SK-N-SH treated with all-trans-retinoic acid at 6 μM for 48 hours (cell line): ENCODE results near the gene BCL6B.

ENCODE experiments used
- ARNTL ChIP-seq: fragments of 450-650 bp; formaldehyde crosslinking; IDR thresholded peaks from 2 replicates; pipeline ENCODE4 v1.5.0; 2020; ENCODE audit warnings: low read depth, mild to moderate bottlenecking, moderate library complexity, borderline replicate concordance
- BACH2 ChIP-seq: fragments of 250-450 bp; sonication (Bioruptor Pico); IDR thresholded peaks from 2 replicates; pipeline ENCODE4 v1.9.0; 2021; ENCODE audit warnings: mild to moderate bottlenecking, borderline replicate concordance
- CREB5 ChIP-seq: fragments of 250-450 bp; sonication (Bioruptor Pico); IDR thresholded peaks from 2 replicates; pipeline ENCODE4 v1.5.1; 2020; ENCODE audit warnings: low read depth, mild to moderate bottlenecking, moderate library complexity
- ESRRG ChIP-seq: fragments of 250-450 bp; sonication (Bioruptor Pico); IDR thresholded peaks from 2 replicates; pipeline ENCODE4 v1.6.1; 2021; ENCODE audit warnings: mild to moderate bottlenecking
- GLIS3 ChIP-seq: fragments of 250-450 bp; sonication (Bioruptor Pico); IDR thresholded peaks from 2 replicates; pipeline ENCODE4 v1.5.0; 2020; ENCODE audit warnings: mild to moderate bottlenecking, moderate library complexity
- ISL1 ChIP-seq: fragments of 250-450 bp; sonication (Bioruptor Pico); IDR thresholded peaks from 2 replicates; pipeline ENCODE4 v2.1.2; 2022; ENCODE audit warnings: mild to moderate bottlenecking, moderate library complexity
- PATZ1 ChIP-seq: fragments of 250-450 bp; sonication (Bioruptor Pico); IDR thresholded peaks from 2 replicates; pipeline ENCODE4 v1.8.0; 2020; ENCODE audit warnings: mild to moderate bottlenecking, moderate library complexity, borderline replicate concordance
- RARB ChIP-seq: fragments of 250-450 bp; sonication (Bioruptor Pico); IDR thresholded peaks from 2 replicates; pipeline ENCODE4 v1.8.0; 2021; ENCODE audit warnings: mild to moderate bottlenecking, moderate library complexity
- TCF4 ChIP-seq: fragments of 250-450 bp; sonication (Bioruptor Pico); IDR thresholded peaks from 2 replicates; pipeline ENCODE4 v1.8.0; 2021; ENCODE audit warnings: mild to moderate bottlenecking, moderate library complexity, borderline replicate concordance
- TOX ChIP-seq: fragments of 250-450 bp; sonication (Bioruptor Pico); IDR thresholded peaks from 2 replicates; pipeline ENCODE4 v1.8.0; 2021; ENCODE audit warnings: mild to moderate bottlenecking, moderate library complexity, borderline replicate concordance
- TSHZ2 ChIP-seq: fragments of 250-450 bp; sonication (Bioruptor Pico); IDR thresholded peaks from 2 replicates; pipeline ENCODE4 v1.5.0; 2020; ENCODE audit warnings: mild to moderate bottlenecking, moderate library complexity
- ZFP3 ChIP-seq: fragments of 250-450 bp; sonication (Bioruptor Pico); IDR thresholded peaks from 2 replicates; pipeline ENCODE4 v1.5.0; 2020; ENCODE audit warnings: mild to moderate bottlenecking, moderate library complexity
- ZNF70 ChIP-seq: fragments of 450-650 bp; formaldehyde crosslinking; IDR thresholded peaks from 2 replicates; pipeline ENCODE4 v1.5.0; 2020; ENCODE audit warnings: mild to moderate bottlenecking, moderate library complexity
- ZNF8 ChIP-seq: fragments of 450-650 bp; formaldehyde crosslinking; IDR thresholded peaks from 2 replicates; pipeline ENCODE4 v1.5.0; 2020; ENCODE audit warnings: mild to moderate bottlenecking, moderate library complexity

- TF ChIP-seq ISL1 (CRISPR knock-in tag), result no peak
- no peak for TF ChIP-seq TSHZ2 (CRISPR knock-in tag)
- TF ChIP-seq RARB (CRISPR knock-in tag), result no peak
- no peak for TF ChIP-seq ARNTL (CRISPR knock-in tag)
- TF ChIP-seq PATZ1, result no peak
- no peak for TF ChIP-seq GLIS3 (CRISPR knock-in tag)
- no peak for TF ChIP-seq ZFP3 (CRISPR knock-in tag)
- TF ChIP-seq TCF4 (CRISPR knock-in tag), result no peak
- no peak for TF ChIP-seq CREB5
- TF ChIP-seq ZNF8 (CRISPR knock-in tag), result no peak
- no peak for TF ChIP-seq TOX (CRISPR knock-in tag)
- TF ChIP-seq ZNF70 (CRISPR knock-in tag), result no peak
- TF ChIP-seq ESRRG, result no peak
- no peak for TF ChIP-seq BACH2 (CRISPR knock-in tag)
Measured at GRCh38 chr17:7063518-7064094, 40.8 kb downstream of the BCL6B start.
